HepG2 (cell line): ENCODE data around the gene KRT10. TPM values are rescaled to one million over a fixed set of nuclear protein-coding genes. Genes with fewer than 3 reads are reported as not detected.

Source experiments
- ATAC-seq: fragments of 200-7000 bp; cut with Tn5 transposase; 3 replicates; pipeline ENCODE4 v1.9.1; 2020; ENCODE audit warnings: mild to moderate bottlenecking, moderate library complexity
- BruUV-seq: library from RNA; stranded (reverse); fragments of 400-500 nt; replicated peaks from 2 replicates; lab custom pipeline; 2021; lab: Mats Ljungman, UMichigan
- CTCF ChIA-PET: fragments of 300-600 bp; formaldehyde crosslinking; extraction: SDS; loops from one replicate; lab custom pipeline; 2021; ENCODE audit warnings: low total read pairs, inconsistent platforms, low intra/inter-chr PET ratio; lab: Yijun Ruan, JAX
- POLR2A ChIA-PET: fragments of 350-600 bp; sonication (Branson Sonifier 250); formaldehyde crosslinking; loops from one replicate; lab custom pipeline; 2020; ENCODE audit warnings: antibody characterized with exemption, inconsistent platforms; lab: Yijun Ruan, JAX
- DNase-seq: peaks from one replicate; pipeline ENCODE4 v3.0.0-alpha.2; 2015; ENCODE audit warnings: low spot score
- FAIRE-seq: peaks from 3 replicates; lab custom pipeline; 2011; peaks lifted over from hg19 to GRCh38; lab: Jason Lieb, UNC
- H2AFZ ChIP-seq: one replicate; pipeline ENCODE4 v1.6.1; 2011; ENCODE audit warnings: low read length, inconsistent platforms
- H3K27ac ChIP-seq: fragments of 300-600 bp; 3 replicates; pipeline ENCODE4 v1.8.0; 2011; ENCODE audit warnings: mixed run types, mild to moderate bottlenecking, mixed read lengths, low read length, inconsistent platforms; ENCODE audit not compliant: insufficient read depth; ENCODE audit errors: extremely low read length
- H3K27me3 ChIP-seq, 2 experiments: fragments of 200-600 bp in 1 of 2; 2 replicates in 1 of 2; 3 replicates in 1 of 2; pipeline versions ENCODE4 v1.6.0 to v1.8.0; 2011; ENCODE audit warnings: low read length in 2 of 2, mild to moderate bottlenecking in 2 of 2, moderate library complexity in 2 of 2, inconsistent platforms in 1 of 2; ENCODE audit not compliant: insufficient read depth in 2 of 2, control insufficient read depth in 1 of 2
- H3K36me3 ChIP-seq, 2 experiments: fragments of 200-600 bp in 1 of 2; replicated peaks in 1 of 2; 2 replicates in 1 of 2; 3 replicates in 1 of 2; pipeline versions ENCODE4 v1.5.1 to v1.8.0; 2011; ENCODE audit warnings: low read length in 2 of 2, inconsistent platforms in 1 of 2; ENCODE audit not compliant: insufficient read depth in 2 of 2, control insufficient read depth in 1 of 2
- H3K4me1 ChIP-seq: 2 replicates; pipeline ENCODE4 v1.5.1; 2012; ENCODE audit warnings: low read length, inconsistent platforms; ENCODE audit not compliant: insufficient read depth
- H3K4me2 ChIP-seq: 2 replicates; pipeline ENCODE4 v1.6.0; 2011; ENCODE audit warnings: low read depth, low read length, inconsistent platforms
- H3K4me3 ChIP-seq, 3 experiments: fragments of 200-600 bp in 1 of 3; sonication (generic), shearing (Covaris generic) in 1 of 3; replicated peaks in 1 of 3; 2 replicates each; pipeline ENCODE4 v1.5.1; 2011 to 2016; ENCODE audit warnings: low read length in 3 of 3, inconsistent platforms in 2 of 3, low read depth in 2 of 3, mild to moderate bottlenecking in 2 of 3, control low read depth in 1 of 3, mixed read lengths in 1 of 3; ENCODE audit not compliant: insufficient read depth in 1 of 3
- H3K79me2 ChIP-seq: one replicate; pipeline ENCODE4 v1.6.1; 2011; ENCODE audit warnings: low read length, inconsistent platforms; ENCODE audit not compliant: insufficient read depth
- H3K9ac ChIP-seq: 2 replicates; pipeline ENCODE4 v1.6.0; 2011; ENCODE audit warnings: mild to moderate bottlenecking, low read depth, low read length, inconsistent platforms; ENCODE audit not compliant: insufficient read depth
- H3K9me3 ChIP-seq: 2 replicates; pipeline ENCODE4 v1.5.1; 2012; ENCODE audit warnings: mild to moderate bottlenecking, low read length
- H4K20me1 ChIP-seq: 2 replicates; pipeline ENCODE4 v1.6.0; 2011; ENCODE audit warnings: inconsistent platforms, mild to moderate bottlenecking, low read length, moderate library complexity; ENCODE audit not compliant: insufficient read depth
- ARID5B ChIP-seq: IDR thresholded peaks from 2 replicates; pipeline ENCODE4 v1.4.0; 2020; ENCODE audit warnings: mild to moderate bottlenecking, missing genetic modification reagents
- CCDC6 ChIP-seq: sonication (generic); formaldehyde crosslinking; IDR thresholded peaks from 2 replicates; pipeline ENCODE4 v1.8.1; 2022; ENCODE audit warnings: mild to moderate bottlenecking, missing genetic modification reagents, moderate library complexity
- GABPA ChIP-seq, 2 experiments: IDR thresholded peaks; 2 replicates each; pipeline ENCODE4 v1.6.1; 2011 to 2016; ENCODE audit warnings: low read depth in 2 of 2, low read length in 1 of 2, missing biosample characterization in 1 of 2, missing genetic modification characterization in 1 of 2
- HOXA5 ChIP-seq: sonication (generic); formaldehyde crosslinking; IDR thresholded peaks from 2 replicates; pipeline ENCODE4 v1.4.0; 2020; ENCODE audit warnings: missing genetic modification reagents
- IRF9 ChIP-seq: sonication (generic); formaldehyde crosslinking; IDR thresholded peaks from 2 replicates; pipeline ENCODE4 v1.8.0; 2022; ENCODE audit warnings: missing genetic modification reagents, mild to moderate bottlenecking, borderline replicate concordance
- KLF6 ChIP-seq: IDR thresholded peaks from 2 replicates; pipeline ENCODE4 v1.8.0; 2016; ENCODE audit warnings: missing biosample characterization, missing genetic modification reagents
- MATR3 ChIP-seq: sonication (generic); formaldehyde crosslinking; IDR thresholded peaks from 2 replicates; pipeline ENCODE4 v1.4.0; 2020; ENCODE audit warnings: missing genetic modification reagents
- MXD4 ChIP-seq: IDR thresholded peaks from 2 replicates; pipeline ENCODE4 v1.6.1; 2016; ENCODE audit warnings: mild to moderate bottlenecking, missing biosample characterization, missing genetic modification reagents
- MYNN ChIP-seq: sonication (generic); formaldehyde crosslinking; IDR thresholded peaks from 2 replicates; pipeline ENCODE4 v1.4.0; 2020; ENCODE audit warnings: mild to moderate bottlenecking, low read depth, missing genetic modification reagents
- REST ChIP-seq, 2 experiments: IDR thresholded peaks; 2 replicates each; pipeline ENCODE4 v1.6.1; 2011 to 2012; ENCODE audit warnings: low read length in 2 of 2, borderline replicate concordance in 1 of 2, low read depth in 1 of 2, mild to moderate bottlenecking in 1 of 2, moderate library complexity in 1 of 2
- REXO4 ChIP-seq: sonication (generic); formaldehyde crosslinking; IDR thresholded peaks from 2 replicates; pipeline ENCODE4 v1.8.0; 2022; ENCODE audit warnings: missing genetic modification reagents, mild to moderate bottlenecking, borderline replicate concordance
- SAP130 ChIP-seq: IDR thresholded peaks from 2 replicates; pipeline ENCODE4 v1.6.1; 2016; ENCODE audit warnings: low read depth
- ZNF33B ChIP-seq: sonication (generic); formaldehyde crosslinking; IDR thresholded peaks from 2 replicates; pipeline ENCODE4 v1.5.1; 2020; ENCODE audit warnings: mild to moderate bottlenecking, missing genetic modification reagents
- ZNF547 ChIP-seq: sonication (generic); formaldehyde crosslinking; IDR thresholded peaks from 2 replicates; pipeline ENCODE4 v1.5.1; 2020; ENCODE audit warnings: mild to moderate bottlenecking, missing genetic modification reagents
- WGBS: methylation state at CpG from one replicate; pipeline ENCODE4 v1.1.6; 2017; ENCODE audit warnings: low lambda C conversion rate; 5-methylcytosine and 5-hydroxymethylcytosine counted together
- in situ Hi-C: cut with HindIII; loops from 2 replicates; pipeline ENCODE4 v1.10.0; 2017; ENCODE audit warnings: low pct_unique_long_range_greater_than_20kb; ENCODE audit not compliant: extremely low pct_ligation_motif_present
- intact Hi-C: fragments of 100-400 bp; cut with micrococcal nuclease; formaldehyde crosslinking; loops from one replicate; pipeline ENCODE4 v1.10.0; 2022; ENCODE audit not compliant: unreplicated experiment
- polyA plus RNA-seq, 8 experiments: library from polyadenylated mRNA; depleted of rRNA in 3 of 8; stranded (reverse) in 7 of 8; unstranded in 1 of 8; fragments of >200 nt; fragmentation: Illumina TruSeq in 4 of 8; extraction: Trizol in 4 of 8; gene quantifications; 2 replicates each; pipeline versions ENCODE4 v1.2.1 to v1.2.3, GENCODE V29; 2011 to 2016; ENCODE audit warnings: low read depth in 4 of 8, missing spikeins in 1 of 8, mixed read lengths in 1 of 8; ENCODE audit not compliant: insufficient read depth in 1 of 8
- total RNA-seq, 5 experiments: library from RNA; depleted of rRNA; stranded (reverse); fragments of >200 nt; fragmentation: Illumina TruSeq; extraction: Trizol; gene quantifications; 2 replicates each; pipeline ENCODE4 v1.2.3, GENCODE V29; 2016; ENCODE audit warnings: low read depth in 1 of 5

KRT10 gene
- total and polyA plus RNA-seq, 2 of the 13 experiments (the other 11 are each of a cell fraction or from before 2014, with no cell fraction given): 25.1 to 27.5 TPM

GRCh38 chr17:40806131-40806530 lies 16.3 kb downstream of the KRT10 start (continued):
- TF ChIP-seq REST (IDR thresholded peaks at IDR 0.05; ENCODE audit: borderline replicate concordance in 1 of 2, low read depth in 1 of 2, low read length in 2 of 2) (peak in 1 of 2 experiments; percentile 83; a peak in 3 of 4 replicates), CCDC6 (CRISPR knock-in tag) (no peak)

- H4K20me1 ChIP-seq: no peaks in the 10 kb centered on the region
- peaks cover 0 to 11% of the 10 kb centered on the region in 2 experiments; a peak in 3 of 5 replicates for H3K27me3 ChIP-seq
- FAIRE-seq (peak; percentile 92), ATAC-seq (peak; percentile 99), DNase-seq (peak; percentile 77)
- CTCF ChIA-PET: interaction anchor here (1.1 to 2.5 kb wide), 7 partner anchors 105 to 863 kb away, joined by 3 to 37 read pairs (median 10); no protein-coding TSS in a partner anchor
- H3K4me1 ChIP-seq: peaks cover 6% of the 10 kb centered on the region
- H3K4me2 ChIP-seq: peak overlapping the region; percentile 19; the same call in 1 of the 2 replicates
- no peak overlapping the region for H3K27ac ChIP-seq
- 5% methylated on average over 13 of the region's 13 CpGs for WGBS
- no peaks in the 10 kb centered on the region for H3K79me2 ChIP-seq
- H2AFZ ChIP-seq: no peak overlapping the region
- POLR2A ChIA-PET: no interaction called here
- H3K4me3 ChIP-seq: no peak overlapping the region
- BruUV-seq: no TSS peak
- intact Hi-C loops (loop anchor here (1.0 to 5.0 kb wide), 5 partner anchors 54 to 864 kb away; no protein-coding TSS in a partner anchor), in situ Hi-C loops (loop anchor here (5.0 kb wide), 1 partner anchor 859 kb away; no protein-coding TSS in a partner anchor)
- H3K36me3 ChIP-seq: no peaks in the 10 kb centered on the region
- H3K9ac ChIP-seq: no peak overlapping the region
- H3K9me3 ChIP-seq: no peaks in the 10 kb centered on the region
- 0 out of 2 replicates have a peak, but pooled peaks have one; percentile 26 for TF ChIP-seq ZNF33B (CRISPR knock-in tag)
- TF ChIP-seq SAP130: peak; percentile 54; the same call in 1 of the 2 replicates
- 0 out of 2 replicates have a peak, but pooled peaks have one; percentile 69 for TF ChIP-seq KLF6 (CRISPR knock-in tag)
- no peak for TF ChIP-seq IRF9
- TF ChIP-seq MYNN (CRISPR knock-in tag): no peak
- no peak for TF ChIP-seq GABPA (IDR thresholded peaks at IDR 0.05; ENCODE audit: low read depth, low read length)
- TF ChIP-seq GABPA (CRISPR knock-in tag; IDR thresholded peaks at IDR 0.05; ENCODE audit: low read depth): no peak; the same call in 1 of the 2 replicates
- peak; percentile 70 for TF ChIP-seq ARID5B (CRISPR knock-in tag)
- TF ChIP-seq HOXA5: peak; percentile 49; the same call in 1 of the 2 replicates
- TF ChIP-seq REXO4 (CRISPR knock-in tag): no peak
- 0 out of 2 replicates have a peak, but pooled peaks have one; percentile 33 for TF ChIP-seq MXD4 (CRISPR knock-in tag)
- TF ChIP-seq ZNF547 (CRISPR knock-in tag): no peak
- TF ChIP-seq MATR3 (CRISPR knock-in tag): no peak
Observed at GRCh38 chr17:40803617-40804082, 18.8 kb downstream of the KRT10 start.
